DMS53 (cell line): ENCODE results near the gene DCAF12.
"Not testable (repeated sequence)": the region's sequence is repeated elsewhere in the genome, so short reads cannot be mapped to it uniquely, and the experiment has no call there.

Source experiments
- DNase-seq: peaks from one replicate; lab custom pipeline; 2025; lab: John Stamatoyannopoulos, UW

The DCAF12 gene

GRCh38 chr9:34069831-34070230 lies 56.7 kb downstream of the DCAF12 start:
- no peak for DNase-seq

GRCh38 chr9:34065541-34065940 lies 61.0 kb downstream of the DCAF12 start:
- no peak for DNase-seq

- DNase-seq: no peak
Observed at GRCh38 chr9:34059954-34060353, 66.5 kb downstream of the DCAF12 start.

GRCh38 chr9:34059281-34059680 lies 67.2 kb downstream of the DCAF12 start:
- DNase-seq: no peak

GRCh38 chr9:34049630-34050384 lies 76.7 kb downstream of the DCAF12 start:
- DNase-seq: peak; percentile 50

- DNase-seq: peak; percentile 97
Observed at GRCh38 chr9:34048727-34049629, 77.5 kb downstream of the DCAF12 start, which contains the start of gene UBAP2. Gene UBAP2 (minus strand): TSS chr9:34048887. CDS start chr9:34017148, 31,739 bp downstream.

GRCh38 chr9:34047864-34048726 lies 78.4 kb downstream of the DCAF12 start:
- DNase-seq: peak; percentile 59

GRCh38 chr9:34046784-34047379 lies 79.6 kb downstream of the DCAF12 start:
- peak; percentile 12 for DNase-seq

- no peak for DNase-seq
Observed at GRCh38 chr9:34045903-34046302, 80.6 kb downstream of the DCAF12 start.

GRCh38 chr9:34042074-34042473 lies 84.4 kb downstream of the DCAF12 start:
- not testable (repeated sequence) for DNase-seq

GRCh38 chr9:34038851-34039250 lies 87.6 kb downstream of the DCAF12 start:
- not testable (repeated sequence) for DNase-seq

GRCh38 chr9:34037626-34038025 lies 88.9 kb downstream of the DCAF12 start:
- peak; percentile 23 for DNase-seq

GRCh38 chr9:34036625-34037024 lies 89.9 kb downstream of the DCAF12 start:
- DNase-seq: no peak
